ENCODE data around the gene FGF8. TPM values are rescaled to one million over a fixed set of nuclear protein-coding genes. Genes with fewer than 3 reads are reported as not detected.

Gene FGF8
- total RNA-seq, 1 experiment from 2014 or later: not detected

- no peaks in the 10 kb centered on the region for H3K36me3 ChIP-seq (ENCODE audit: low read depth)
- H2AFZ ChIP-seq: no peak overlapping the region
- H3K9me3 ChIP-seq (ENCODE audit: insufficient read depth, low read depth): no peaks in the 10 kb centered on the region
- no peak overlapping the region for H3K27ac ChIP-seq
- H3K27me3 ChIP-seq (ENCODE audit: insufficient read depth, low read depth): no peaks in the 10 kb centered on the region
- peaks cover 15% of the 10 kb centered on the region for H3F3A ChIP-seq (ENCODE audit: insufficient read depth, low read depth)
- H3K9me2 ChIP-seq (ENCODE audit: insufficient read depth): no peaks in the 10 kb centered on the region
- intact Hi-C loops (cut with micrococcal nuclease; ENCODE audit: unreplicated experiment): loop anchor here (2.0 to 10.0 kb wide), 2 partner anchors 326 to 566 kb away; no protein-coding TSS in a partner anchor
- peaks cover 10% of the 10 kb centered on the region; the same call in 1 of the 2 replicates for H3K79me2 ChIP-seq (ENCODE audit: low read depth)
- DNase-seq: no peak
- peaks cover 11% of the 10 kb centered on the region; the same call in 1 of the 2 replicates for H3K4me1 ChIP-seq (replicated peaks; ENCODE audit: insufficient read depth)
- no peak overlapping the region for H3K4me2 ChIP-seq
- ChIA-PET POLR2A (ENCODE audit: unreplicated experiment) (interaction anchor here (0.6 kb wide), 2 partner anchors 65 to 328 kb away, joined by 3 to 4 read pairs; no protein-coding TSS in a partner anchor), CTCF (interaction anchor here (1.5 kb wide), 1 partner anchor 178 kb away, joined by 19 read pairs; no protein-coding TSS in a partner anchor)
- TF ChIP-seq CTCF (conservative IDR thresholded peaks at IDR 0.05) (no peak), EZH2 (IDR thresholded peaks at IDR 0.05; ENCODE audit: low read depth) (no peak)
- H3K4me3 ChIP-seq: no peak overlapping the region
- peaks cover 3% of the 10 kb centered on the region; the same call in 1 of the 2 replicates for H4K20me1 ChIP-seq (ENCODE audit: insufficient read depth)
- no TSS peak for BruUV-seq (replicated peaks)
Measured at GRCh38 chr10:101780187-101780817, 4.4 kb upstream of the FGF8 start.

GRCh38 chr10:101779544-101780186, 3.8 kb upstream of the FGF8 start:
- H3K36me3 ChIP-seq (ENCODE audit: low read depth): no peaks in the 10 kb centered on the region
- intact Hi-C loops (cut with micrococcal nuclease; ENCODE audit: unreplicated experiment): loop anchor here (2.0 to 10.0 kb wide), 3 partner anchors 85 to 565 kb away; partner anchors contain the start of gene FBXW4
- TF ChIP-seq CTCF (conservative IDR thresholded peaks at IDR 0.05) (no peak), EZH2 (IDR thresholded peaks at IDR 0.05; ENCODE audit: low read depth) (no peak)
- H4K20me1 ChIP-seq (ENCODE audit: insufficient read depth): peaks cover 3% of the 10 kb centered on the region; the same call in 1 of the 2 replicates
- DNase-seq: peak in 1 of 2 experiments; percentile 41
- CTCF ChIA-PET: interaction anchor here (0.5 to 0.6 kb wide), 2 partner anchors 177 to 214 kb away, joined by 3 to 14 read pairs; no protein-coding TSS in a partner anchor
- H2AFZ ChIP-seq: no peak overlapping the region
- peaks cover 11% of the 10 kb centered on the region for H3F3A ChIP-seq (ENCODE audit: insufficient read depth, low read depth)
- peaks cover 10% of the 10 kb centered on the region; the same call in 1 of the 2 replicates for H3K79me2 ChIP-seq (ENCODE audit: low read depth)
- POLR2A ChIA-PET (ENCODE audit: unreplicated experiment): interaction anchor here (0.6 kb wide), 1 partner anchor 327 kb away, joined by 3 read pairs; no protein-coding TSS in a partner anchor
- BruUV-seq (replicated peaks): no TSS peak
- no peak overlapping the region for H3K4me3 ChIP-seq
- H3K9me2 ChIP-seq (ENCODE audit: insufficient read depth): no peaks in the 10 kb centered on the region
- peaks cover 11% of the 10 kb centered on the region; the same call in 1 of the 2 replicates for H3K4me1 ChIP-seq (replicated peaks; ENCODE audit: insufficient read depth)
- no peaks in the 10 kb centered on the region for H3K27me3 ChIP-seq (ENCODE audit: insufficient read depth, low read depth)
- H3K9me3 ChIP-seq (ENCODE audit: insufficient read depth, low read depth): no peaks in the 10 kb centered on the region
- no peak overlapping the region for H3K4me2 ChIP-seq
- H3K27ac ChIP-seq: no peak overlapping the region

GRCh38 chr10:101778781-101779543, 3.0 kb upstream of the FGF8 start:
- no peak overlapping the region for H3K4me3 ChIP-seq
- POLR2A ChIA-PET (ENCODE audit: unreplicated experiment): interaction anchor here (0.6 kb wide), 1 partner anchor 69 kb away, joined by 9 read pairs; no protein-coding TSS in a partner anchor

More at GRCh38 chr10:101778781-101779543, 3.0 kb upstream of the FGF8 start:
- TF ChIP-seq CTCF (conservative IDR thresholded peaks at IDR 0.05) (no peak), EZH2 (IDR thresholded peaks at IDR 0.05; ENCODE audit: low read depth) (no peak)
- Histone ChIP-seq H3F3A (ENCODE audit: insufficient read depth, low read depth) (peaks cover 4% of the 10 kb centered on the region), H3K36me3 (ENCODE audit: low read depth) (no peaks in the 10 kb centered on the region), H3K9me3 (ENCODE audit: insufficient read depth, low read depth) (no peaks in the 10 kb centered on the region), H4K20me1 (ENCODE audit: insufficient read depth) (peaks cover 3% of the 10 kb centered on the region; the same call in 1 of the 2 replicates), H3K27me3 (ENCODE audit: insufficient read depth, low read depth) (no peaks in the 10 kb centered on the region), H3K4me2 (no peak overlapping the region), H3K4me1 (replicated peaks; ENCODE audit: insufficient read depth) (peaks cover 11% of the 10 kb centered on the region; the same call in 1 of the 2 replicates), H3K27ac (no peak overlapping the region), H3K9me2 (ENCODE audit: insufficient read depth) (no peaks in the 10 kb centered on the region), H2AFZ (no peak overlapping the region), H3K79me2 (ENCODE audit: low read depth) (peaks cover 10% of the 10 kb centered on the region; the same call in 1 of the 2 replicates)
- no TSS peak for BruUV-seq (replicated peaks)
- CTCF ChIA-PET: interaction anchor here (0.5 to 0.6 kb wide), 2 partner anchors 176 to 213 kb away, joined by 3 to 14 read pairs; no protein-coding TSS in a partner anchor
- DNase-seq: no peak
- intact Hi-C loops (cut with micrococcal nuclease; ENCODE audit: unreplicated experiment): loop anchor here (10.0 kb wide), 1 partner anchor 84 kb away; the partner anchor contains the start of gene FBXW4
